ENCODE measurements around the gene ARAF.

ARAF gene

DNA sequence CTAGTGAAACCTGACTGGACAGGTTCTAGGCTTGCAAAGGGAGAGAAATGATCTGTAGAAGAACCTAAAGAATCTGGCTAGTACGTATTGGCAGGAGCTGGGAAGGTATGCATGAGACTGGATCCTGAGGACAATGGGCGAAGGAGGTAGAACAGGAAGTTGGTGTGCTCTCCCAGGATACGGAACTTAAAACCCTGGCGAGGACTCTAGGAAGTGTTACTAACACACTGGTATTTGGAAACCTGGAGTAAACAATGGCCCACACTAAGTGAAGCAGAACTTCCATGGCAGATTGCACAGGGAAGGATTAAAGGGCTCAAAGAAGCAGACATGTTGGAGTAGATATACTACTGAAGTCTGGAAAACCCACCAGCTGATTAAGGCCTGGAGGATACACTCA, 49.5 kb downstream of the ARAF start:
- no peak overlapping the region for H3K4me3 ChIP-seq
- DNase-seq (ENCODE audit: low spot score in 2 of 2): no peak
- H3K4me1 ChIP-seq: no peaks in the 10 kb centered on the region
- no peaks in the 10 kb centered on the region for H3K27me3 ChIP-seq (ENCODE audit: low read depth)
- H3K36me3 ChIP-seq (replicated peaks): no peaks in the 10 kb centered on the region
- in situ Hi-C loops (cut with MboI; ENCODE audit: low sequenced_read_pairs): no loop called here
- H3K9me3 ChIP-seq: no peaks in the 10 kb centered on the region

DNA sequence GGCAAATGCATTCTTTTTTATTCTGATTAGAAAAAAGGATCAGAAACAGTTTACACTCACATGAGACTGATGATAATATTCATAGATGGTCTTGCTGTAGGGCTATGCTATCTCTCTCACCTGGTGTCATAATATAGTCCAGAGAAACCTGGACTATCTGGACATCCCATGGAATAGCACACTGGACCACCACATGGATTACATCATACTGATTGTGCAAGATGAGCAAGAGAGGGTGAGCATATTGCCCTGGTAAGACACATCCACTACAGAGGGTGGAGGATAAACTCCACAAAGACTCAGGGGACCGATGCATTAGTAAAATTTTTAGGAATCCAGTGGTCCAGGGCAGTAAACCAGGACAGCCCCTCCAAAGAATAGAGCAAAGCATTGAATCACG, 50.5 kb downstream of the ARAF start:
- no peaks in the 10 kb centered on the region for H3K4me1 ChIP-seq
- no peaks in the 10 kb centered on the region for H3K9me3 ChIP-seq
- H3K27me3 ChIP-seq (ENCODE audit: low read depth): no peaks in the 10 kb centered on the region
- no peak overlapping the region for H3K4me3 ChIP-seq
- DNase-seq (ENCODE audit: low spot score in 2 of 2): no peak
- H3K36me3 ChIP-seq (replicated peaks): no peaks in the 10 kb centered on the region
- in situ Hi-C loops (cut with MboI; ENCODE audit: low sequenced_read_pairs): no loop called here

DNA sequence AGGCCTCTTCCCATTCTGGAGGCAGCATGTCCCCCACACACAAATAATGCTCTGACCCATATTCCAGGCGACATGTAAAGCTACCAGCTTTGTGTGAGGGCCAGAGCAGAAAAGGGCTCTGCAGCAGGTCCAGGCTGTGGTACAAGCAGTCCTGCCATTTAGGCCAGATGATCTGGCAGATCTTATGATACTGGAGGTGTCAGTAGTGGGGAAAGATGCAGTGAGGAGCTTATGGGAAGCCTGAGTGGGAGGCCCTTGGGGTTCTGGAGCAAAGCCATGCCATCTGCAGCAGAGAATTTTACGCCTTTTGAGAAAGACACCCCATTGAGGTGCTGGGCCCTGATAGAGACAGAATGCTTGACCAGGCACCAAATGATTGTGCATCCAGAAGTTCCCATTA, 50.9 kb downstream of the ARAF start:
- Histone ChIP-seq H3K4me3 (no peak overlapping the region), H3K36me3 (replicated peaks) (no peaks in the 10 kb centered on the region), H3K4me1 (no peaks in the 10 kb centered on the region), H3K9me3 (no peaks in the 10 kb centered on the region), H3K27me3 (ENCODE audit: low read depth) (no peaks in the 10 kb centered on the region)
- in situ Hi-C loops (cut with MboI; ENCODE audit: low sequenced_read_pairs): no loop called here
- DNase-seq (ENCODE audit: low spot score in 2 of 2): no peak

DNA sequence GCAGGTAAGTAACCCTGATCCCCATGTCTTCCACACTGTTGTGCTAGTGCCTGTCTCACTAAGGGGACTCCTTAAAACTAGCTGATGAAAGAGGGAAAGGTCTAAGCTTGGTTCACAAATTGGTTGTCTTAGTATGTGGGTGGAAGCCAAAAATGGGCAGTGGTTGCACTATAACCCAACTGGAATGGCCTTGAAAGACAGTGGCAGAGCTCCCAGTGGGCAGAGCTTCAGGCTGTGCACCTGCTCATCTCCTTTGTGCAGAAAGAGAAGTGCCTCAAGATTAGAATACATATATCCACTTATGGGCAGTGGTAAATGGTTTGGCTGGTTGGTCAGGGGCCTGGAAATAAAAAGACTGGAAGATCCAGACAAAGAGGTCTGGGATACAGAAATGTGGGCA, 51.4 kb downstream of the ARAF start:
- H3K4me1 ChIP-seq: no peaks in the 10 kb centered on the region
- in situ Hi-C loops (cut with MboI; ENCODE audit: low sequenced_read_pairs): no loop called here
- no peaks in the 10 kb centered on the region for H3K9me3 ChIP-seq
- DNase-seq (ENCODE audit: low spot score in 2 of 2): no peak
- no peaks in the 10 kb centered on the region for H3K36me3 ChIP-seq (replicated peaks)
- H3K4me3 ChIP-seq: no peak overlapping the region
- peaks cover under 1% of the 10 kb centered on the region; the same call in 1 of the 2 replicates for H3K27me3 ChIP-seq (ENCODE audit: low read depth)

DNA sequence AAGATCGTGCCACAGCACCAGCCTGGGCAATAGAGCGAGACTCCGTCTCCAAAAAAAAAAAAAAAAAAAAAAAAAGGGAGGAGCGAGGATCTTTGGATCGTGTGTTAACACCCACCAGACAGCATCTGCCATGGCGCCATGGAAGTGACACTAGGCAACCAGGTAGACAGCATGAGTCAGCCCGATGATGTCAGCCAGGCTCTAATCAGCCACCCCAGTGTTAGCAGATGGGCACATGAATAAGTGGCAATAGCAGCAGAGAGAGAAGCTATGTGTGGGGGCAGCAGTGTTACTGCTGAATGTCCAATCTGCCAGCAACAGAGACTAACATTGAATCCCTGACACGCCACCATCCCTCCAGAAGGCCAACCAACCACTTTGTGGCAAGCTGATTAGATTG, 52.1 kb downstream of the ARAF start:
- no peaks in the 10 kb centered on the region for H3K9me3 ChIP-seq
- no peaks in the 10 kb centered on the region for H3K4me1 ChIP-seq
- no peaks in the 10 kb centered on the region for H3K36me3 ChIP-seq (replicated peaks)
- DNase-seq (ENCODE audit: low spot score in 2 of 2): no peak
- in situ Hi-C loops (cut with MboI; ENCODE audit: low sequenced_read_pairs): no loop called here
- H3K4me3 ChIP-seq: no peak overlapping the region
- peaks cover 7% of the 10 kb centered on the region; the same call in 1 of the 2 replicates for H3K27me3 ChIP-seq (ENCODE audit: low read depth)

DNA sequence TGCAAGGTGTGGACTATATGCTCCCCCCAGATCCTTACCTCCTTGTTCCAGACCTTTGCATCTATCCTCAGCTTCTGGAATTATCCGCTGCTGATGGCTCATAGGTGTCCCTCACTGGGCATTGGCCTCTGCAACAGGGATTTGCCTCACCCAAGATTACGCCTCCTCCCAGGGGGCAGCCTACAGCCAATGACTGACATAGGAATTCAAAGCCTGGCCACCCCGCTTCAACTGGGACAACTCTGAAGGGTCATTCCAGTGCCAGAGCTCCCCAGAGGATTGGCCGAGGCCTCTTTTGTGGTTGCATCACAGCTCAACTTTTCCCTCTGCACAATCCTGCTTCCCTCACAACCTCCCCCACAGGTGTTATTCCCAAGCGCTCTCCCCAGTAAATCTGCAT, 53.6 kb downstream of the ARAF start:
- Histone ChIP-seq H3K36me3 (replicated peaks) (no peaks in the 10 kb centered on the region), H3K4me3 (no peak overlapping the region), H3K9me3 (no peaks in the 10 kb centered on the region), H3K4me1 (no peaks in the 10 kb centered on the region), H3K27me3 (ENCODE audit: low read depth) (peaks cover 7% of the 10 kb centered on the region; the same call in 1 of the 2 replicates)
- no peak for DNase-seq (ENCODE audit: low spot score in 2 of 2)
- in situ Hi-C loops (cut with MboI; ENCODE audit: low sequenced_read_pairs): no loop called here

DNA sequence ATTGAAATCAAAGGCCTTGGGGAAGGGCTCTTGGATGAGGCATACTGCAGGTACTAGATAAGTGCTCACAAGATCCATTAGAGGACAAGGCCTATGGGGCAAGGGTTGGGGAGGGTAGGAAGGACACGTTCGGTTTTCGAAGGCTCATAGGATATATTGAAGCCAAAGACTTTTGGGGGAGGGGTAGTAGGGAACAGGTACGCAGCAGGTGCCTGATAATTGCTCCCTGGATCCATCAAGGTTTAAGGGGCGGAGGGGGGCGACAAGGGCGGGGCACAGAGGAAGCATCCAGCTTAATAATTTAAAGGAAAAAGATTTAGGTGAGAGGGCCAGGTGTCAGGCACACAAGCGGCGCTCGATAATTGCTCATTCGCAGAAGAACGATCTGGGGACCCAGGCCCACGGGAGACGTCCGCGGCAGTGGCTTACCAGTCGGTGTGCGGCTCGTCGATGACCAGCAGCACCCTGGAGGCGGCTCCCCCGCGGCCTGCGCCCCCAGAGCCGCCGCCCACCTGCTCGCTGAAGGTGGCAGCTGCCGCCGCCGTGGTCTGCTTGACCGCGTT, 58.0 kb downstream of the ARAF start:
- no peaks in the 10 kb centered on the region for H3K9me3 ChIP-seq
- in situ Hi-C loops (cut with MboI; ENCODE audit: low sequenced_read_pairs): no loop called here
- no peak overlapping the region; the same call in 1 of the 2 replicates for H3K4me3 ChIP-seq
- H3K27me3 ChIP-seq (ENCODE audit: low read depth): peaks cover 7% of the 10 kb centered on the region; the same call in 1 of the 2 replicates
- DNase-seq (ENCODE audit: low spot score in 2 of 2): no peak
- H3K36me3 ChIP-seq (replicated peaks): no peaks in the 10 kb centered on the region
- H3K4me1 ChIP-seq: no peaks in the 10 kb centered on the region

DNA sequence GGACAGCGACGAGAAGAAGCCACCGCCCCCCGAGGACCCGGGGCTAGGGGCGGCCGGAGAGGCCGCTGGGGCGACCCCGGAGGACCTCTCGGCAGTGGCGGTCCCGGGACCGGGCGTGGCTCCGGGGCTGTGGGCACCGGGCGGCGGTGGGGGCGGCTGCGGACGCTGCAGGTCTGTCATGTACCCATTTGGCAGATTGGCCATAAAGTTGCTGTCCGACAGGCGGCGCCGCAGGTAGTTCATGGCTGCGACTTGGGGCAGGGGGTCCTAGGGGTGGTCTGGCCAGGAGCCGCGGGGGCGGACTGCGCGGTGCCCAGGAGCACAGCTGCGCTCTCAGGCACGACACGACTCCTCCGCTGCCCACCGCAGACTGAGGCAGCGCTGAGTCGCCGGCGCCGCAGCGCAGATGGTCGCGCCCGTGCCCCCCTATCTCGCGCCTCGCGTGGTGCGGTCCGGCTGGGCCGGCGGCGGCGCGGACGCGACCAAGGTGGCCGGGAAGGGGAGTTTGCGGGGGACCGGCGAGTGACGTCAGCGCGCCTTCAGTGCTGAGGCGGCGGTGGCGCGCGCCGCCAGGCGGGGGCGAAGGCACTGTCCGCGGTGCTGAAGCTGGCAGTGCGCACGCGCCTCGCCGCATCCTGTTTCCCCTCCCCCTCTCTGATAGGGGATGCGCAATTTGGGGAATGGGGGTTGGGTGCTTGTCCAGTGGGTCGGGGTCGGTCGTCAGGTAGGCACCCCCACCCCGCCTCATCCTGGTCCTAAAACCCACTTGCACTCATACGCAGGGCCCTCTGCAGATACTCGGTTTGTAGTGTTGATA, 58.7 kb downstream of the ARAF start, which contains the start of gene SYN1:
Gene SYN1, minus strand, starts transcription at position 372 of the 817 bp plus-strand sequence. Its CDS starts 129 bp downstream, at position 243.
- H3K4me3 ChIP-seq: peak within 1 kb of the TSS; percentile 28
- in situ Hi-C loops (cut with MboI; ENCODE audit: low sequenced_read_pairs): no loop called here
- peak; percentile 71 to 91 for DNase-seq (ENCODE audit: low spot score in 2 of 2)
- no peaks in the 10 kb centered on the region for H3K9me3 ChIP-seq
- no peaks in the 10 kb centered on the region for H3K36me3 ChIP-seq (replicated peaks)
- no peaks in the 10 kb centered on the region for H3K4me1 ChIP-seq
- peaks cover 7% of the 10 kb centered on the region; the same call in 1 of the 2 replicates for H3K27me3 ChIP-seq (ENCODE audit: low read depth)

DNA sequence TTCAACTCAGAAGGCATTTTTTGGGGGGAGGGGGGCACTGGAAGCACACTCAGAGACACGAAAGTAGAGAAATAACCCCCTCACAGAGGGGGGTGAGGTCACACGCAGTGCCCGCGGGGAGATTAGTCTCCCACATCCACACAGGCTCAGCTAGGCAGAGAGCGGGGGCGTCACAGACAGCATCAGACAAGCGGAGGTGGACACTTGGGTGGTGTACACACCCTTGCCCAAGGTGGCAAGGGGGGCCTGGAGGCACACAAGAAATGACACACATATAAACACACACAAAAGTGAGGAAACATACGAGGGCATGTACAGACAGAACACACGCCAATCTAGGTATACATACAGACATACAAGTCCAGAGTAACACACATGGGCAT, 59.3 kb downstream of the ARAF start:
- Histone ChIP-seq H3K9me3 (no peaks in the 10 kb centered on the region), H3K27me3 (ENCODE audit: low read depth) (peaks cover 7% of the 10 kb centered on the region; the same call in 1 of the 2 replicates), H3K36me3 (replicated peaks) (no peaks in the 10 kb centered on the region), H3K4me3 (no peak overlapping the region), H3K4me1 (no peaks in the 10 kb centered on the region)
- in situ Hi-C loops (cut with MboI; ENCODE audit: low sequenced_read_pairs): no loop called here
- DNase-seq (ENCODE audit: low spot score in 2 of 2): no peak
